Mucosa of descending colon (tissue), 3 donors: Measurements from ENCODE around the gene ARHGEF5. TPM values are rescaled to one million over a fixed set of nuclear protein-coding genes. Genes with fewer than 3 reads are reported as not detected.

Source experiments
- ATAC-seq: fragments of 200-7000 bp; cut with Tn5 transposase; one replicate; pipeline ENCODE4 v1.9.1; 2020; ENCODE audit warnings: mild to moderate bottlenecking, moderate library complexity
- DNase-seq, 3 donors: peaks; one replicate each; pipeline ENCODE4 v3.0.0-alpha.2; 2020
- H3K36me3 ChIP-seq: fragments of 200-600 bp; one replicate; pipeline ENCODE4 v1.8.0; 2021; ENCODE audit warnings: low read depth, mild to moderate bottlenecking
- H3K4me1 ChIP-seq: fragments of 200-600 bp; one replicate; pipeline ENCODE4 v1.8.0; 2021; ENCODE audit warnings: low read depth, mild to moderate bottlenecking
- H3K4me3 ChIP-seq: fragments of 200-600 bp; one replicate; pipeline ENCODE4 v1.8.0; 2021; ENCODE audit warnings: mild to moderate bottlenecking
- H3K9me3 ChIP-seq: fragments of 200-600 bp; one replicate; pipeline ENCODE4 v1.8.0; 2021; ENCODE audit warnings: mild to moderate bottlenecking
- intact Hi-C, 2 donors: fragments of 100-400 bp; cut with DNase I in 1 of 2; cut with micrococcal nuclease in 1 of 2; formaldehyde crosslinking; loops; one replicate each; pipeline versions ENCODE4 v1.11.0 to v1.11.1; 2022; cut with DNase I, micrococcal nuclease
- total RNA-seq, 3 donors: library from RNA; stranded (reverse); fragmentation: NEBNext Ultra II Directional in 2 of 3; extraction: Animal tissue kit (Norgen Biotek cat#: 25700) in 2 of 3; gene quantifications; one replicate each; pipeline versions ENCODE4 v1.2.1 to v1.2.4, GENCODE V29; 2021 to 2023
- TF ChIP-seq, protein P1 (sequence below): fragments of 200-600 bp; IDR thresholded peaks from one replicate; pipeline ENCODE4 v1.8.0; 2022; ENCODE audit warnings: antibody characterized with exemption, mild to moderate bottlenecking
- donor health status: DM: no; HTN: no; CAD: no; lungs with moderate emphysema.
- donor health status: DM: no; HTN: no; CAD: no.
- donor health status: DM: no; HTN: yes; CAD: no.

Gene ARHGEF5
- total RNA-seq, 3 donors from 2014 or later = 54.7 to 102 (median 68.9) TPM

DNA sequence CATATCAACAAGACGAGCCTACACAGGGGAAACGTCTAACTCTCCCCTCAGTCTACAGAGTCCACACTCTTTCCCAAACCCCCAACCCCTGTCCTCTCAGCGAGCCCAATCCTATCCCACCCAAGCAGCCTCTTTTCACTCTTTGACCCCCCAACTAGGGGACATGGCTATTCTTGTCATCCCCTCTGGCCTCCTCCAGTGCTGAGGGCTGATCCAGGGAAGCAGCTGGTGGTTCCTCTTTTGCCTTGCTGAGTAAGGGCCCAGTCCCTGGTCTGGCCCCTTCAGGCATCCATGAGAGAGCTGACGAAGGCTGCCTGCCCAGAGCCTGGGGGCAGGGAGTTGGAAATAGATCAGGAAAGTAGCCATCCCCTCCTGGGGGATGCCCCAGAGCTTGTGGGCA lies 41.9 kb downstream of the ARHGEF5 start:
- DNase-seq = no peak
- intact Hi-C loops = no loop called here
- Histone ChIP-seq H3K36me3 (no peaks in the 10 kb centered on the region), H3K9me3 (no peaks in the 10 kb centered on the region), H3K4me3 (no peak overlapping the region), H3K4me1 (peaks cover 2% of the 10 kb centered on the region)
- ATAC-seq = no peak
- TF ChIP-seq, protein P1, sequence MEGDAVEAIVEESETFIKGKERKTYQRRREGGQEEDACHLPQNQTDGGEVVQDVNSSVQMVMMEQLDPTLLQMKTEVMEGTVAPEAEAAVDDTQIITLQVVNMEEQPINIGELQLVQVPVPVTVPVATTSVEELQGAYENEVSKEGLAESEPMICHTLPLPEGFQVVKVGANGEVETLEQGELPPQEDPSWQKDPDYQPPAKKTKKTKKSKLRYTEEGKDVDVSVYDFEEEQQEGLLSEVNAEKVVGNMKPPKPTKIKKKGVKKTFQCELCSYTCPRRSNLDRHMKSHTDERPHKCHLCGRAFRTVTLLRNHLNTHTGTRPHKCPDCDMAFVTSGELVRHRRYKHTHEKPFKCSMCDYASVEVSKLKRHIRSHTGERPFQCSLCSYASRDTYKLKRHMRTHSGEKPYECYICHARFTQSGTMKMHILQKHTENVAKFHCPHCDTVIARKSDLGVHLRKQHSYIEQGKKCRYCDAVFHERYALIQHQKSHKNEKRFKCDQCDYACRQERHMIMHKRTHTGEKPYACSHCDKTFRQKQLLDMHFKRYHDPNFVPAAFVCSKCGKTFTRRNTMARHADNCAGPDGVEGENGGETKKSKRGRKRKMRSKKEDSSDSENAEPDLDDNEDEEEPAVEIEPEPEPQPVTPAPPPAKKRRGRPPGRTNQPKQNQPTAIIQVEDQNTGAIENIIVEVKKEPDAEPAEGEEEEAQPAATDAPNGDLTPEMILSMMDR = no peak

DNA sequence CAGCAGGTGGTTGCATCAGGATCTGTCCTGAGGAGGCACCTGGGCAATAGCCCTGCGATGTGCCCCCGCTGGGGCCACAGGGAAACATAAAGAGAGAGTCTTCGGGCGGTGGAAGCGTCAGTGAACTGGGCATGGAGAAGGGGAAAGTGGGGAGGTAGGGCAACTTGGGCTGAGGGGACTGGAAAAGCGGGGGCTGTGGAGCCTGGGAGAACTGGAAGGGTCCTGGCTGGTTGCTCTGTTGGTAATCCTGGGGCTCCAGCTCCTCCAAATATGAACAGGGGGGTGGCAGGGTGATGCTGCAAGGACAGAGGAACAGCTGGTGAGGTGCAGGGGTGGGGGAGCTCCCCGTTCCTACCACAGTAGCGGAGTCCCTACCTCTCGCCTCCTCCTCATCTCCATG lies 43.1 kb downstream of the ARHGEF5 start:
- no peaks in the 10 kb centered on the region for H3K4me1 ChIP-seq
- intact Hi-C loops = no loop called here
- H3K9me3 ChIP-seq = no peaks in the 10 kb centered on the region
- ATAC-seq = no peak
- no peaks in the 10 kb centered on the region for H3K36me3 ChIP-seq
- TF ChIP-seq, protein P1 = no peak
- H3K4me3 ChIP-seq = no peak overlapping the region
- no peak for DNase-seq

DNA sequence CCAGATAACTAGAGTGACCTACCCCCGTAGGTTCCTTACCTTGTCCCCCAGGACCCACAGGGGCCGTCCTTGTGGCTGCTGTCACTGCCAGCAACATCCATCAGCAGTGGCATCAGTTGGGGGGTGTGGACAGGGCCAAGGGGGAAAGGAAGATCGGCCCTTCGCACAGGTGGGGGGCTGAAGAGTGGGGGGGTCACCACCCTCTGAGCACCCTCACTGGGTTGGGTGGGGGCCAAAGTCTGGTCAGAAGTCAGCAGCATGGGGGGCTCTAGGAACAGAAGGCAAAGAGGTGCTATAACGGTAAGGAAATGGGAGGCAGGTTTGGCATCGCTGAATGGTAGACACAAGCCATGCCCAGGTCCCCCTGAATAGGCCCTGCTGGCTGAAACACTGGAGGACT lies 43.7 kb downstream of the ARHGEF5 start:
- H3K4me3 ChIP-seq = no peak overlapping the region
- H3K36me3 ChIP-seq = no peaks in the 10 kb centered on the region
- TF ChIP-seq, protein P1 = no peak
- ATAC-seq (no peak), DNase-seq (no peak)
- no peaks in the 10 kb centered on the region for H3K4me1 ChIP-seq
- no peaks in the 10 kb centered on the region for H3K9me3 ChIP-seq
- intact Hi-C loops = no loop called here

DNA sequence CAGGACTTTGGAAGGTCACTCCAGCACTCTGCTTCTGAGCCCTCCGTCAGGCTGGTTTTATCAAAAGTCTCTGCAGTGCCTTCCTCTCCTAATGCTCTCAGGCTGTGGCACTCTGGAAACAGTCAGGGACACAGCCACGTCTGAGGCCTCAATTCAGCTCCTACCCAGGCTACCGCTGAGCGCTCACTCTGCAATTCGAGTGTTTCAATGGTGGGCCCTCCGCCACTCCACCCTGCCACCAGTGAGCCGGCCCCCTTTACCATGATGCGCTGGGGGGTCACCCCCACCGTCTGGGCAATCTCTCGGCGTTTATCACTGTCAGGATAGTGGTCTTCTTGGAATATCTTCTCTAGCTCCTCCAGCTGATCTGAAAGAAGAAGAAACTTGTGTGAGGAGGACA lies 44.7 kb downstream of the ARHGEF5 start:
- intact Hi-C loops = no loop called here
- Histone ChIP-seq H3K9me3 (no peaks in the 10 kb centered on the region), H3K4me1 (no peaks in the 10 kb centered on the region), H3K4me3 (no peak overlapping the region), H3K36me3 (no peaks in the 10 kb centered on the region)
- TF ChIP-seq, protein P1 = no peak
- ATAC-seq (no peak), DNase-seq (no peak)

DNA sequence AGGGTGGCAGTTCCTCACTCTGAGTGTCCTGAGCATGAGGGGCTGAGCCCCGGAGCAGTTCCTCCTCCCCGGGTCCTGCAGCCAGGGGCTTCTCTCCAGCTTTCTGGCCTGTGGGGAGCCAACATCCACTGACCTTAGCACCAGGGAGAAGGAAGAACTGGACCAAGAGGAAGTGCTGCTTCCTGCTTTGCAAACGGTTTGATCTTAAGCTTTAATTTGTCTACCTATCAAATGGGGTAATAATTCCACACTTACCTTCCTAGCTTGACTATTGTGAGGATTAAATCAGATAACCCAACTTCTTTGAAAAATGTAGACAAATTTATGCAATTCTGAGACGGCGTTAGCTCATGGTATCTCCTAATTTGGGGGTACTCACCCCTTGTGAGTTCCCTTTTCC lies 46.3 kb downstream of the ARHGEF5 start:
- DNase-seq (no peak), ATAC-seq (no peak)
- intact Hi-C loops = no loop called here
- no peaks in the 10 kb centered on the region for H3K36me3 ChIP-seq
- no peaks in the 10 kb centered on the region for H3K4me1 ChIP-seq
- no peak overlapping the region for H3K4me3 ChIP-seq
- TF ChIP-seq, protein P1 = no peak
- H3K9me3 ChIP-seq = no peaks in the 10 kb centered on the region

DNA sequence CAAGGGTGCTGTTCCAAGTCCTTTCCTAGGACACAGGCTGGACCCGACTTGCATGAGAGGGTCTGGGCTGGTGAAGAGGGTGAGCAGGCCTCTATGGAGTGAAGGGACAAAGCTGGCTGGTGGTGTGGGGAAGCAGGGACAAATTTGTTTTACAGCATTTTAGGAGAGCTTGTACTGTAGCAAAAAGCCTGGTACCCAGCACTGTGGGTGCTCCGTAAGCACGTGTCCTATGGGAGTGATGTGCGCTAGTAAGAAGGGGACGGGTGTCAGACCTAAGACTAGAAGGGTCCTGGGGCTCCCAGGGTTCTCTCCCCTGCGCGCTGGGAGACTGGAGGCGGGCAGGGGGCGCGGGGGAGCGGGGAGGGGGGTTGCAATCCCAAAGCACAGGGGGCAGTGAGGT lies 47.9 kb downstream of the ARHGEF5 start:
- Histone ChIP-seq H3K4me1 (no peaks in the 10 kb centered on the region), H3K4me3 (no peak overlapping the region), H3K36me3 (no peaks in the 10 kb centered on the region), H3K9me3 (no peaks in the 10 kb centered on the region)
- ATAC-seq (no peak), DNase-seq (no peak)
- intact Hi-C loops = no loop called here
- TF ChIP-seq, protein P1 = no peak
